Eye (tissue), 1 donor: Measurements from ENCODE around the gene LENG8.
"Not testable (repeated sequence)": the region's sequence is repeated elsewhere in the genome, so short reads cannot be mapped to it uniquely, and the experiment has no call there.

Source experiments
- DNase-seq: peaks from one replicate; pipeline ENCODE4 v3.0.0-alpha.2; 2015

The LENG8 gene

GRCh38 chr19:54462047-54462654, 13.2 kb downstream of the LENG8 start:
- no peak for DNase-seq

- DNase-seq, result peak; percentile 78
Measured at GRCh38 chr19:54462655-54463530, 13.9 kb downstream of the LENG8 start.

GRCh38 chr19:54463531-54464043, 14.6 kb downstream of the LENG8 start, which contains the start of gene LENG9:
TSS of gene LENG9 (minus strand) at chr19:54463778. CDS start at chr19:54463526, 252 bp downstream.
- peak; percentile 98 for DNase-seq

- DNase-seq, result peak; percentile 91
Measured at GRCh38 chr19:54464044-54464629, 15.1 kb downstream of the LENG8 start.

- peak; percentile 93 for DNase-seq
Measured at GRCh38 chr19:54464630-54465425, 15.8 kb downstream of the LENG8 start.

- DNase-seq, result no peak
Measured at GRCh38 chr19:54465426-54466109, 16.6 kb downstream of the LENG8 start.

GRCh38 chr19:54466110-54466480, 17.1 kb downstream of the LENG8 start:
- DNase-seq, result not testable (repeated sequence)

GRCh38 chr19:54469496-54469934, 20.5 kb downstream of the LENG8 start:
- DNase-seq, result no peak

- DNase-seq, result no peak
Measured at GRCh38 chr19:54470276-54470887, 21.4 kb downstream of the LENG8 start.

GRCh38 chr19:54470991-54471782, 22.2 kb downstream of the LENG8 start:
- DNase-seq, result peak; percentile 63

GRCh38 chr19:54473071-54473891, 24.3 kb downstream of the LENG8 start, which contains the start of gene CDC42EP5:
TSS of gene CDC42EP5 (minus strand) at chr19:54473296. CDS start at chr19:54465547, 7,749 bp downstream.
- DNase-seq, result peak; percentile 91

- DNase-seq, result no peak
Measured at GRCh38 chr19:54473892-54474372, 24.9 kb downstream of the LENG8 start.

GRCh38 chr19:54475706-54476105, 26.7 kb downstream of the LENG8 start:
- no peak for DNase-seq

GRCh38 chr19:54477650-54478049, 28.7 kb downstream of the LENG8 start:
- no peak for DNase-seq

GRCh38 chr19:54478677-54479266, 29.8 kb downstream of the LENG8 start:
- peak; percentile 85 for DNase-seq

- DNase-seq, result no peak
Measured at GRCh38 chr19:54480051-54480450, 31.1 kb downstream of the LENG8 start.

GRCh38 chr19:54481326-54481930, 32.4 kb downstream of the LENG8 start:
- DNase-seq, result peak; percentile 83

- DNase-seq, result no peak
Measured at GRCh38 chr19:54482889-54483288, 33.9 kb downstream of the LENG8 start.

GRCh38 chr19:54484451-54484850, 35.5 kb downstream of the LENG8 start:
- no peak for DNase-seq
